Peyer's patch (tissue), 4 donors: ENCODE measurements around the gene ZNF724.

Experiments used
- CTCF ChIP-seq, 6 experiments: fragments of 450-650 bp in 4 of 6; fragments of 200-600 bp in 2 of 6; sonication (generic) in 1 of 6; IDR thresholded peaks; one replicate each; pipeline ENCODE4 v1.5.1; 2017 to 2019; ENCODE audit warnings: antibody characterized with exemption in 6 of 6, mild to moderate bottlenecking in 3 of 6, moderate library complexity in 1 of 6
- POLR2A ChIP-seq, 2 donors: fragments of 450-650 bp; IDR thresholded peaks; one replicate each; pipeline ENCODE4 v1.5.1; 2017; ENCODE audit warnings: antibody characterized with exemption in 2 of 2, mild to moderate bottlenecking in 2 of 2, moderate library complexity in 2 of 2

- no peak for TF ChIP-seq POLR2A (IDR thresholded peaks at IDR 0.05)
- no peak for TF ChIP-seq CTCF (IDR thresholded peaks at IDR 0.05)
Observed at GRCh38 chr19:23273022-23273589, 22.9 kb upstream of the ZNF724 start.
